Measurements from ENCODE around the gene AKAP6.

- no peak for TF ChIP-seq CTCF (IDR thresholded peaks at IDR 0.05; ENCODE audit: low read depth, low read length, poor library complexity, severe bottlenecking)
- no peak for TF ChIP-seq EZH2phosphoT487 (IDR thresholded peaks at IDR 0.05; ENCODE audit: borderline replicate concordance, low read length)
Measured at GRCh38 chr14:32383364-32384009, 54.4 kb downstream of the AKAP6 start.
